SK-N-SH treated with all-trans-retinoic acid at 6 μM for 48 hours (cell line): ENCODE data around the gene HRAS.

ENCODE experiments used
- ARNTL ChIP-seq: fragments of 450-650 bp; formaldehyde crosslinking; IDR thresholded peaks from 2 replicates; pipeline ENCODE4 v1.5.0; 2020; ENCODE audit warnings: low read depth, mild to moderate bottlenecking, moderate library complexity, borderline replicate concordance
- BACH2 ChIP-seq: fragments of 250-450 bp; sonication (Bioruptor Pico); IDR thresholded peaks from 2 replicates; pipeline ENCODE4 v1.9.0; 2021; ENCODE audit warnings: mild to moderate bottlenecking, borderline replicate concordance
- GLIS3 ChIP-seq: fragments of 250-450 bp; sonication (Bioruptor Pico); IDR thresholded peaks from 2 replicates; pipeline ENCODE4 v1.5.0; 2020; ENCODE audit warnings: mild to moderate bottlenecking, moderate library complexity
- PATZ1 ChIP-seq: fragments of 250-450 bp; sonication (Bioruptor Pico); IDR thresholded peaks from 2 replicates; pipeline ENCODE4 v1.8.0; 2020; ENCODE audit warnings: mild to moderate bottlenecking, moderate library complexity, borderline replicate concordance
- PPARA ChIP-seq: fragments of 250-450 bp; sonication (Bioruptor Pico); IDR thresholded peaks from 2 replicates; pipeline ENCODE4 v1.5.0; 2020; ENCODE audit warnings: mild to moderate bottlenecking, borderline replicate concordance
- ZC3H10 ChIP-seq: fragments of 250-450 bp; sonication (Bioruptor Pico); IDR thresholded peaks from 2 replicates; pipeline ENCODE4 v1.5.1; 2021; ENCODE audit warnings: mild to moderate bottlenecking, moderate library complexity
- ZFP30 ChIP-seq: fragments of 450-650 bp; formaldehyde crosslinking; IDR thresholded peaks from 2 replicates; pipeline ENCODE4 v1.5.0; 2022; ENCODE audit warnings: mild to moderate bottlenecking, moderate library complexity
- ZNF565 ChIP-seq: fragments of 450-650 bp; formaldehyde crosslinking; conservative IDR thresholded peaks from 2 replicates; pipeline ENCODE4 v1.5.0; 2020; ENCODE audit warnings: low read depth, mild to moderate bottlenecking, moderate library complexity
- ZNF8 ChIP-seq: fragments of 450-650 bp; formaldehyde crosslinking; IDR thresholded peaks from 2 replicates; pipeline ENCODE4 v1.5.0; 2020; ENCODE audit warnings: mild to moderate bottlenecking, moderate library complexity
- TF ChIP-seq, protein P1 (sequence below): fragments of 250-450 bp; sonication (Bioruptor Pico); IDR thresholded peaks from 2 replicates; pipeline ENCODE4 v1.5.1; 2021; ENCODE audit warnings: mild to moderate bottlenecking, moderate library complexity

GRCh38 chr11:506238-506994 is 29.0 kb downstream of the HRAS start:
- no peak for TF ChIP-seq BACH2
- no peak for TF ChIP-seq ZNF8 (CRISPR knock-in tag)
- no peak for TF ChIP-seq ZC3H10 (CRISPR knock-in tag)
- TF ChIP-seq ARNTL (CRISPR knock-in tag) = no peak
- TF ChIP-seq PATZ1 (CRISPR knock-in tag) = no peak
- no peak for TF ChIP-seq GLIS3 (CRISPR knock-in tag)
- TF ChIP-seq, protein P1, sequence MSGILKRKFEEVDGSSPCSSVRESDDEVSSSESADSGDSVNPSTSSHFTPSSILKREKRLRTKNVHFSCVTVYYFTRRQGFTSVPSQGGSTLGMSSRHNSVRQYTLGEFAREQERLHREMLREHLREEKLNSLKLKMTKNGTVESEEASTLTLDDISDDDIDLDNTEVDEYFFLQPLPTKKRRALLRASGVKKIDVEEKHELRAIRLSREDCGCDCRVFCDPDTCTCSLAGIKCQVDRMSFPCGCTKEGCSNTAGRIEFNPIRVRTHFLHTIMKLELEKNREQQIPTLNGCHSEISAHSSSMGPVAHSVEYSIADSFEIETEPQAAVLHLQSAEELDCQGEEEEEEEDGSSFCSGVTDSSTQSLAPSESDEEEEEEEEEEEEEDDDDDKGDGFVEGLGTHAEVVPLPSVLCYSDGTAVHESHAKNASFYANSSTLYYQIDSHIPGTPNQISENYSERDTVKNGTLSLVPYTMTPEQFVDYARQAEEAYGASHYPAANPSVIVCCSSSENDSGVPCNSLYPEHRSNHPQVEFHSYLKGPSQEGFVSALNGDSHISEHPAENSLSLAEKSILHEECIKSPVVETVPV = 0 out of 2 replicates have a peak, but pooled peaks have one; percentile 31
- TF ChIP-seq PPARA = no peak
- TF ChIP-seq ZNF565 (CRISPR knock-in tag) = no peak
- no peak for TF ChIP-seq ZFP30 (CRISPR knock-in tag)
